Smooth muscle cell (in vitro differentiated cells): ENCODE measurements around the gene TEAD1. TPM values are rescaled to one million over a fixed set of nuclear protein-coding genes. Genes with fewer than 3 reads are reported as not detected.

Experiments used
- DNase-seq: peaks from one replicate; lab custom pipeline; 2025; ENCODE audit not compliant: unreplicated experiment; lab: John Stamatoyannopoulos, UW
- H2AFZ ChIP-seq: fragments of 200-600 bp; sonication (generic); 2 replicates; pipeline ENCODE4 v1.6.0; 2016; ENCODE audit warnings: antibody characterized with exemption, low read depth, mild to moderate bottlenecking
- H3F3A ChIP-seq: fragments of 200-600 bp; sonication (generic); 2 replicates; pipeline ENCODE4 v1.6.0; 2017; ENCODE audit warnings: antibody characterized with exemption, low read depth
- H3K27ac ChIP-seq: fragments of 200-600 bp; sonication (generic); 2 replicates; pipeline ENCODE4 v1.5.1; 2016; ENCODE audit warnings: low read depth, mild to moderate bottlenecking
- H3K27me3 ChIP-seq: fragments of 200-600 bp; sonication (generic); 2 replicates; pipeline ENCODE4 v1.6.1; 2016; ENCODE audit warnings: low read depth, mild to moderate bottlenecking
- H3K36me3 ChIP-seq: fragments of 200-600 bp; sonication (generic); 2 replicates; pipeline ENCODE4 v1.5.1; 2016; ENCODE audit warnings: low read depth
- H3K4me1 ChIP-seq: fragments of 200-600 bp; sonication (generic); 2 replicates; pipeline ENCODE4 v1.5.1; 2016; ENCODE audit warnings: low read depth
- H3K4me2 ChIP-seq: fragments of 200-600 bp; sonication (generic); 2 replicates; pipeline ENCODE4 v1.6.0; 2016; ENCODE audit warnings: mild to moderate bottlenecking
- H3K4me3 ChIP-seq: fragments of 200-600 bp; sonication (generic); 2 replicates; pipeline ENCODE4 v1.5.1; 2016; ENCODE audit warnings: mild to moderate bottlenecking
- H3K79me2 ChIP-seq: fragments of 200-600 bp; sonication (generic); 2 replicates; pipeline ENCODE4 v1.6.0; 2016; ENCODE audit warnings: low read depth, mild to moderate bottlenecking
- H3K9ac ChIP-seq: fragments of 200-600 bp; sonication (generic); 2 replicates; pipeline ENCODE4 v1.6.0; 2016; ENCODE audit warnings: low read depth
- H3K9me3 ChIP-seq: fragments of 200-600 bp; sonication (generic); replicated peaks from 2 replicates; pipeline ENCODE4 v1.5.1; 2016; ENCODE audit warnings: low read depth
- H4K20me1 ChIP-seq: fragments of 200-600 bp; sonication (generic); 2 replicates; pipeline ENCODE4 v1.6.0; 2016; ENCODE audit warnings: low read depth
- CTCF ChIP-seq: fragments of 200-600 bp; sonication (generic); IDR thresholded peaks from 2 replicates; pipeline ENCODE4 v1.5.1; 2017; ENCODE audit warnings: borderline replicate concordance, mild to moderate bottlenecking, antibody characterized with exemption; ENCODE audit not compliant: insufficient read depth, poor library complexity, severe bottlenecking
- WGBS: methylation state at CpG from one replicate; pipeline ENCODE4 v1.1.7; 2016; ENCODE audit warnings: low lambda C conversion rate; 5-methylcytosine and 5-hydroxymethylcytosine counted together
- polyA plus RNA-seq: library from polyadenylated mRNA; unstranded; fragments of >200 nt; fragmentation: Nextera tagmentation; extraction: Ambion mirVana; gene quantifications from 2 replicates; pipeline ENCODE4 v1.2.1, GENCODE V29; 2016
- total RNA-seq: library from RNA; depleted of rRNA; stranded (reverse); fragments of >200 nt; gene quantifications from 2 replicates; pipeline ENCODE4 v1.2.3, GENCODE V29; 2014

The TEAD1 gene
- total and polyA plus RNA-seq, 2 experiments from 2014 or later: 63.0 to 181 TPM

- H2AFZ ChIP-seq: no peak overlapping the region
- peaks cover 28% of the 10 kb centered on the region for H3F3A ChIP-seq
- peak overlapping the region; percentile 89 for H3K4me2 ChIP-seq
- 100% methylated on average over 2 of the region's 2 CpGs for WGBS
- TF ChIP-seq CTCF: no peak
- H3K9me3 ChIP-seq: no peaks in the 10 kb centered on the region
- H3K4me1 ChIP-seq: peaks cover 37% of the 10 kb centered on the region
- no peaks in the 10 kb centered on the region for H3K27me3 ChIP-seq
- no peak for DNase-seq
- H3K4me3 ChIP-seq: no peak overlapping the region
- H4K20me1 ChIP-seq: peaks cover 100% of the 10 kb centered on the region
- H3K36me3 ChIP-seq: no peaks in the 10 kb centered on the region
- H3K9ac ChIP-seq: no peak overlapping the region
- peak overlapping the region; percentile 74 for H3K27ac ChIP-seq
- peaks cover 95% of the 10 kb centered on the region for H3K79me2 ChIP-seq
Measured at GRCh38 chr11:12829540-12830314, 155.5 kb downstream of the TEAD1 start.

GRCh38 chr11:12831471-12832202 lies 157.4 kb downstream of the TEAD1 start:
- Histone ChIP-seq H3K4me3 (no peak overlapping the region), H3K9me3 (no peaks in the 10 kb centered on the region), H3K36me3 (no peaks in the 10 kb centered on the region), H3K4me2 (no peak overlapping the region), H4K20me1 (peaks cover 98% of the 10 kb centered on the region), H3K4me1 (peaks cover 37% of the 10 kb centered on the region), H3K27me3 (no peaks in the 10 kb centered on the region), H3K27ac (peak overlapping the region; percentile 39), H3F3A (peaks cover 31% of the 10 kb centered on the region), H2AFZ (no peak overlapping the region), H3K9ac (no peak overlapping the region), H3K79me2 (peaks cover 95% of the 10 kb centered on the region)
- TF ChIP-seq CTCF: no peak
- DNase-seq: no peak
- WGBS: 67% methylated on average over 5 of the region's 5 CpGs

GRCh38 chr11:12832480-12833224 lies 158.4 kb downstream of the TEAD1 start:
- peaks cover 89% of the 10 kb centered on the region for H4K20me1 ChIP-seq
- no peak for TF ChIP-seq CTCF
- no peaks in the 10 kb centered on the region for H3K27me3 ChIP-seq
- no peaks in the 10 kb centered on the region for H3K9me3 ChIP-seq
- 96% methylated on average over 2 of the region's 2 CpGs for WGBS
- H3K4me2 ChIP-seq: no peak overlapping the region
- peaks cover 95% of the 10 kb centered on the region for H3K79me2 ChIP-seq
- no peak for DNase-seq
- peaks cover 29% of the 10 kb centered on the region for H3K4me1 ChIP-seq
- no peak overlapping the region for H2AFZ ChIP-seq
- H3K36me3 ChIP-seq: no peaks in the 10 kb centered on the region
- H3F3A ChIP-seq: peaks cover 26% of the 10 kb centered on the region
- H3K27ac ChIP-seq: peak overlapping the region; percentile 39
- H3K4me3 ChIP-seq: no peak overlapping the region
- no peak overlapping the region for H3K9ac ChIP-seq
